Adipocyte (in vitro differentiated cells): ENCODE measurements around the gene OR4B1.
"Not testable (repeated sequence)": the region's sequence is repeated elsewhere in the genome, so short reads cannot be mapped to it uniquely, and the experiment has no call there.

Experiments
- DNase-seq: peaks from one replicate; pipeline ENCODE4 v3.0.0-alpha.2; 2015; ENCODE audit warnings: low read depth
- H3K27me3 ChIP-seq: replicated peaks from 2 replicates; pipeline ENCODE4 v1.7.0; 2013; ENCODE audit warnings: mild to moderate bottlenecking, low read length, moderate library complexity; ENCODE audit not compliant: control insufficient read depth, insufficient read depth
- H3K36me3 ChIP-seq: 2 replicates; pipeline ENCODE4 v1.7.0; 2013; ENCODE audit warnings: low read length, mild to moderate bottlenecking, moderate library complexity; ENCODE audit not compliant: control insufficient read depth, insufficient read depth, severe bottlenecking
- H3K4me1 ChIP-seq: 2 replicates; pipeline ENCODE4 v1.7.0; 2013; ENCODE audit warnings: mild to moderate bottlenecking, low read length, moderate library complexity; ENCODE audit not compliant: control insufficient read depth, insufficient read depth
- H3K4me3 ChIP-seq: 2 replicates; pipeline ENCODE4 v1.7.0; 2013; ENCODE audit warnings: mild to moderate bottlenecking, low read length, moderate library complexity
- H3K9ac ChIP-seq: 2 replicates; pipeline ENCODE4 v1.7.0; 2013; ENCODE audit warnings: mild to moderate bottlenecking, low read length, moderate library complexity
- H3K9me3 ChIP-seq: 2 replicates; pipeline ENCODE4 v1.7.0; 2013; ENCODE audit warnings: mild to moderate bottlenecking, low read length, moderate library complexity; ENCODE audit not compliant: control insufficient read depth

The OR4B1 gene

DNA sequence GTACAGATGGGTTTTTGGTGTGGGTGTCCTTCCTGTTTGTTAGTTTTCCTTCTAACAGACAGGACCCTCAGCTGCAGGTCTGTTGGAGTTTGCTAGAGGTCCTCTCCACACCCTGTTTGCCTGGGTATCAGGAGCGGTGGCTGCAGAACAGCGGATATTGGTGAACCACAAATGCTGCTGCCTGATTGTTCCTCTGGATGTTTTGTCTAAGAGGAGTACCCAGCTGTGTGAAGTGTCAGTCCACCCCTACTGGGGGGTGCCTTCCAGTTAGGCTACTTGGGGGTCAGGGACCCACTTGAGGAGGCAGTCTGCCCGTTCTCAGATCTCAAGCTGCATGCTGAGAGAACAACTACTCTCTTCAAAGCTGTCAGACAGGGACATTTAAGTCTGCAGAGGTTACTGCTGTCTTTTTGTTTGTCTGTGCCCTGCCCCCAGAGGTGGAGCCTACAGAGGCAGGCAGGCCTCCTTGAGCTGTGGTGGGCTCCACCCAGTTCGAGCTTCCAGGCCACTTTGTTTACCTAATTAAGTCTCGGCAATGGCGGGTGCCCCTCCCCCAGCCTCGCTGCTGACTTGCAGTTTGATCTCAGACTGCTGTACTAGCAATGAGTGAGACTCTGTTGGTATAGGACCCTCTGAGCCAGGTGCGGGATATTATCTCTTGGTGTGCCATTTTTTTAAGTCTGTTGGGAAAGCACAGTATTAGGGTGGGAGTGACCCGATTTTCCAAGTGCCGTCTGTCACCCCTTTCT lies 25.5 kb upstream of the OR4B1 start:
- peaks cover 12% of the 10 kb centered on the region for H3K9me3 ChIP-seq
- H3K9ac ChIP-seq, H3K36me3 ChIP-seq, H3K4me1 ChIP-seq, H3K4me3 ChIP-seq, DNase-seq, H3K27me3 ChIP-seq: not testable (repeated sequence)

DNA sequence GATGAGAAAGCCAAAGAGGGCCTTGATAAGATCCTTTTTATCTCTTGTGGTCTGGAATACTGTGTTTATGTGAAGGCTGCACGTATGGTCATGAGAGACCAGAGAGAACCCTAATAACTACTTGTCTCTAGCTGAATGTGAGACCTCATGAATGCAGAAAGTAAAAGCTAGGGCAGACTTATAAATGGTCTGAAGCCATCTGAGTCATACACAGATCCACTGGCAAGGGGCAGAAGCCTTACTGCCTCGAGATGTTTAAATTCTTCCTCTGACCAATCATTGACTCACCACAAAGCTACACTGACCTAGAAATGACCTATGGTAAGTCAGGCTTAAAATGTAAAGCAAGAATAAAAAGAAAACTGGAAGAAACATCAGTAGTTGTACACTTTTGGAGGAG lies 22.7 kb upstream of the OR4B1 start:
- no peaks in the 10 kb centered on the region for H3K4me1 ChIP-seq
- peaks cover 15% of the 10 kb centered on the region for H3K9me3 ChIP-seq
- no peak overlapping the region for H3K4me3 ChIP-seq
- H3K9ac ChIP-seq, result no peak overlapping the region
- DNase-seq, result peak; percentile 7
- no peaks in the 10 kb centered on the region for H3K27me3 ChIP-seq
- H3K36me3 ChIP-seq, result no peaks in the 10 kb centered on the region

DNA sequence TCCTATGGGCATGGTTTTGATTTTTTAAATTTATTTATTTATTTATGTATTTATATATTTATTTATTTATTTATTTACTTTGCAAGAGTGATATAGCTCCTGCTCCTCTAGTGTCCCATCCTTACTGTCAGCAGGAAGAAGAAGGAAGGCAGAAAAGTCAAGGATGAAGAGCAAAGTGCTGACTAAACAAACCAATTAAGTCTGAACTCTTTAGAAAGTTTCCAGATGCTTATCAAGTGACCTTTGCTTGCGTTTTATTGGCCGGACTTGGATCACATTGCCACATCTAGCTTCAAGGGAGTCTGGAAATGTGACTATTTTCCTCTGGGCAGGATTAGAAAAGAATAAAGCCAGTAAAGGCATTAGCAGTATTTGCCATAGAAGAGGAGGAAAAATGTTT lies 8.7 kb upstream of the OR4B1 start:
- DNase-seq, result no peak
- Histone ChIP-seq H3K27me3 (no peaks in the 10 kb centered on the region), H3K9me3 (no peaks in the 10 kb centered on the region), H3K4me1 (peaks cover 4% of the 10 kb centered on the region), H3K9ac (no peak overlapping the region), H3K36me3 (no peaks in the 10 kb centered on the region), H3K4me3 (no peak overlapping the region)

DNA sequence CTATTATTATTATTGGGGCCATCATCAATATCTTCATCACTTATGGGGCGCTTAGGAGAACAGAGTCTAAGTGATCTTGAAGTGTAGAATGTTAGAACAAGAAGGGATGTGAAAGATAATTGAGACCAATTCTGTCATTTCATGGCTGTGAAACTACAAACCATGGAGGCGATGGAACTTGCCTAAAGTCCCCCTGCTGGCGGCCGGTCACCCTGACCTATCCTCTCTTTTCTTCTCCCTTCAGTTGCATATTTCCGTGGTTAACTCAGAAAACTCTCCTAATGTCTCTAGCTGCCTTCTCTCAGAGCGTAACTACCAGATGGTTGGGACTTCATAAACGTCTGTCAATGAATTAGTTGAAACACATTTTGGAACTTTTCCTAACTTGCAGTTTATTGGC lies 6.6 kb upstream of the OR4B1 start:
- no peak overlapping the region for H3K4me3 ChIP-seq
- no peaks in the 10 kb centered on the region for H3K36me3 ChIP-seq
- no peak overlapping the region for H3K9ac ChIP-seq
- no peaks in the 10 kb centered on the region for H3K27me3 ChIP-seq
- DNase-seq, result peak; percentile 9
- peaks cover 4% of the 10 kb centered on the region for H3K4me1 ChIP-seq
- H3K9me3 ChIP-seq, result no peaks in the 10 kb centered on the region

DNA sequence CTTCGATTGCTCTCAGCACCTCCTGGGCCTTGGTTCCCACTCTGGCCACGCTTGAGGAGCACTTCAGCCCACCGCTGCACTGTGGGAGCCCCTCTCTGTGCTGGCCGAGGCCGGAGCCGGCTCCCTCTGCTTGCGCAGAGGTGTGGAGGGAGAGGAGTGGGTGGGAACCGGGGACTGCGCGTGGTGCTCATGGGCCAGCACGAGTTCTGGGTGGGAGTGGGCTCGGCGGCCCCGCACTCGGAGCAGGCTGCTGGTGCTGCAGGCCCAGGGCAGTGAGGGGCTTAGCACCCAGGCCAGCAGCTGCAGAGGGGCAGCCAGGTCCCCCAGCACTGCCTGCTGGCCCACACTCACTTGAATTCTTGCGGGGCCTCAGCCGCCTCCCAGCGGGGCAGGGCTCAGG lies 12.2 kb downstream of the OR4B1 start:
- Histone ChIP-seq H3K4me3 (no peak overlapping the region), H3K27me3 (no peaks in the 10 kb centered on the region), H3K9ac (no peak overlapping the region), H3K36me3 (no peaks in the 10 kb centered on the region), H3K9me3 (peaks cover 3% of the 10 kb centered on the region), H3K4me1 (no peaks in the 10 kb centered on the region)
- DNase-seq, result no peak

DNA sequence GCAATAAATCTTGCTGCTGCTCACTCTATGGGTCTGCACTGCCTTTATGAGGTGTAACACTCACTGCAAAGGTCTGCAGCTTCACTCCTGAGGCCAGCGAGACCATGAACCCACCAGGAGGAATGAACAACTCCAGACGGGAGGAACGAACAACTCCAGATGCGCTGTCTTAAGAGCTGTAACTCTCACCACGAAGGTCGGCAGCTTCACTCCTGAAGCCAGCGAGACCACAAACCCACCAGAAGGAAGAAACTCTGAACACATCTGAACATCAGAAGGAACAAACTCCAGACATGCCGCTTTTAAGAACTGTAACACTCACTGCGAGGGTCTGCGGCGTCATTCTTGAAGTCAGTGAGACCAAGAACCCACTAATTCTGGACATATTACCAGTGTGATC lies 13.4 kb downstream of the OR4B1 start:
- not testable (repeated sequence) for H3K36me3 ChIP-seq, H3K4me1 ChIP-seq, DNase-seq, H3K9me3 ChIP-seq, H3K9ac ChIP-seq, H3K4me3 ChIP-seq, H3K27me3 ChIP-seq

DNA sequence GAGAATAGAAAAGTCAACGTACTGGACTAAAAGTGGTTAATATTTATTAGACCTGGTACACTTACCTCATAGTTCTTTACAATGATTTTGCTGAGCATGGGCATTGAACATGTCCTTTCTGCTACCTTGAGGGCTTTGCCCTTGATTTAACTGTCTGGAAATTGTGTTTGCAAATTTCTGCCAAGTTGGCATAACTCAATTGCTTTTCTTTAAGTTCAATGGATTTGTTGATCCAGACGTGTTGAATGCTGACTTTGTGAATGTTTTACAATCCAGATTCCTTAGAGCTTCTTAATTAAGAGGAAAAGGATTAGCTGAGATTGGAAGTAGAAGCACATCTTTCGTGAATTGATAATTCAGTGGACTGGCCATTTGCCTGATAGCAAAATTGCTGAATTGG lies 21.1 kb downstream of the OR4B1 start:
- Histone ChIP-seq H3K9me3 (no peaks in the 10 kb centered on the region), H3K4me3 (no peak overlapping the region), H3K27me3 (no peaks in the 10 kb centered on the region), H3K9ac (no peak overlapping the region), H3K36me3 (no peaks in the 10 kb centered on the region), H3K4me1 (no peaks in the 10 kb centered on the region)
- no peak for DNase-seq

DNA sequence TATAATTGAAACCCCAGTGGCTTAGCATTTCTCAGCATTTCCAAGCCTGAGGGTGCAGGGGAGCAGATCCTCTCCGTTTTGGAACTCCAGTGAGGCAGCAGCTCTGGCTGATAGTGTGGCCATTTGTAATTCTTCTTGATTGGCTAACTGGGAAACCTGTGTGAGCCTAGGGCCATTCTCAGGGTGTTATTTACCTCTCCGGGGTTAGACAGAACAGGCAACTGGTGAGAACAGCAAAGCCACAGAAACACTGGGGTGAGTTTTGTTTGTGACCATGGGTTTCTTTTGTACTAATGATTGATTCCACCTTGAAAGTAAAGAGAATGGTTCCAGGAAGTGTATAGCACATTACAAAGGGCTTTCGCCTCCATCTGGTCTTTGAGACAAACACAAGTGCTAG lies 25.9 kb downstream of the OR4B1 start:
- no peaks in the 10 kb centered on the region for H3K4me1 ChIP-seq
- no peaks in the 10 kb centered on the region for H3K27me3 ChIP-seq
- H3K4me3 ChIP-seq, result no peak overlapping the region
- no peaks in the 10 kb centered on the region for H3K36me3 ChIP-seq
- H3K9ac ChIP-seq, result no peak overlapping the region
- peaks cover 4% of the 10 kb centered on the region for H3K9me3 ChIP-seq
- DNase-seq, result no peak

DNA sequence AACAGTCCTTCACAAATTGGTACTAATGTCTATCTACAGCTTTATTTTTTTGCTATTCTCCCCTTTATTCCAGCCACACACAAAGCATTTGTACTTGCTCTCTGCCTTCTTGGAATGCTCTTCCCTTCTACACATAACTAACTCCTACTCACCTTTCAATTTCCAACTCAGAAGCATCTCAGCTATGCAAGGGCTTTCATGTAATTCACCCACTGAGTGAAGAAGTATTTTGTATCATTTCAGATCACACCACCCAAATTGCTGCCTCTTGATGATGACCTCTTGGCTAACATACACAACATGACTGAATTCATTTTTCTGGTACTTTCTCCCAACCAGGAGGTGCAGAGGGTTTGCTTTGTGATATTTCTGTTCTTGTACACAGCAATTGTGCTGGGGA lies 28.2 kb downstream of the OR4B1 start, which contains the start of gene OR4X2:
Gene OR4X2, plus strand, starts transcription at position 301 of the 400 bp plus-strand sequence. Its CDS starts 0 bp downstream, at position 301.
- no peak within 1 kb of the TSS for H3K9ac ChIP-seq
- H3K9me3 ChIP-seq, result peaks cover 11% of the 10 kb centered on the region
- no peaks in the 10 kb centered on the region for H3K27me3 ChIP-seq
- H3K36me3 ChIP-seq, result no peaks in the 10 kb centered on the region
- H3K4me3 ChIP-seq, result no peak within 1 kb of the TSS
- H3K4me1 ChIP-seq, result no peaks in the 10 kb centered on the region
- no peak for DNase-seq

DNA sequence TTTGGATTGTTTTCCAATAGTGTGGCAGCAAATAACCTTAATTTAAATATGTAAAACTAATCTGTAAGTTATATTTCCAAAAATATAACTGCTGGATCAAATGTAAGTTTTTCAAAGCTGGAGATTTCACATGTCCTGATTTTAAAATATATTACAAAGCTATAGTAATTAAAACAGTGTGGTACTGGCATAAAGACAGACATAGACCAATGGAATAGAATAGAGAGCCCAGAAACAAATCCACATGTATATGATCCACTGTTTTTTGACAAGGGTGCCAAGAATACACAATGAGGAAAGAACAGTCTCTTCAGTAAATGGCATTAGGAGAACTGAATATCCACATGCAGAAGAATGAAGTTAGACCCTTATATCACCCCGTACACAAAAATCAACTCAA lies 32.3 kb downstream of the OR4B1 start:
- Histone ChIP-seq H3K27me3 (no peaks in the 10 kb centered on the region), H3K4me1 (no peaks in the 10 kb centered on the region), H3K9ac (no peak overlapping the region), H3K9me3 (peaks cover 11% of the 10 kb centered on the region), H3K36me3 (no peaks in the 10 kb centered on the region), H3K4me3 (no peak overlapping the region)
- no peak for DNase-seq

DNA sequence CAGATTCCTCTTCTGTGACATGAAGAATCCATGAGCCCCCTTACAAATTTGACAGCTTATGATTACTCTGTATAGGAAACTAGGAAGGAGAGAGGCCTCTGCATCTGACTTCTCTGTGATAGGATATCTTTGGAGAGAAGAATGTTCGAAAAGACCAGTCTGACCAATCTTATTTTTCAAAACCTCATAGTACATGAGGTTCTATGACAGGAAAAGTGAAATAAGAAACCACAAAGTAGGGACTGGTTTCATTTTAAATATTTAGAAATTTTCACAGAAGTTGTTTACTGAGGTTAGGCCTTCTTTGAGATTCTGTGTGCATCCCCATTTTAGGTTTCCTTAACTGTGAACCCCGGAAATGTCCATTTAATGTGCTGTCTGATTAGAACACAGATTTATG lies 45.0 kb downstream of the OR4B1 start:
- H3K9ac ChIP-seq, result no peak overlapping the region
- H3K4me1 ChIP-seq, result no peaks in the 10 kb centered on the region
- DNase-seq, result no peak
- H3K9me3 ChIP-seq, result no peaks in the 10 kb centered on the region
- H3K4me3 ChIP-seq, result no peak overlapping the region
- no peaks in the 10 kb centered on the region for H3K36me3 ChIP-seq
- H3K27me3 ChIP-seq, result no peaks in the 10 kb centered on the region

DNA sequence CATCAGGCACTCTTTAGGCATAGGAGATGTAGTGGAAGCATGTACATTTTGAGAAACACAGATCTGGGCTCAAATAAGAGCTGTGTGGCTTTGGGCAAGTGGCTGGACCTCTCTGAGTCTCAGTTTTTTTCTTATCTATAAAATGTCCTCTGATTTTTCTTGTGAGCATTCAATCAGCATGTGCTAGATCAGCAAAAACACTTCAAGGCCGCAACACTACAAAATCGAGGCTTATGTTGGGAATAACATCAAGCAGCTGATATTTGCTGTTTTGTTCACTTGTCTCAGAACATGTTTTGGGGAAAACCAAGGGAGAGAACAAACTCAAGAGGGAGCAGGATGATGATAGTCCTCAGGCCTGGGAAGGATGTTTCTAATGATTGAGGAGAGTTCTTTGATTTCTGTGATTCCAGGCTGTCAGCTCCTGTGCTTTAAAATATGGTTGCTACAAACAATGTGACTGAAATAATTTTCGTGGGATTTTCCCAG lies 46.9 kb downstream of the OR4B1 start, which contains the start of gene OR4X1:
Gene OR4X1, plus strand, starts transcription at position 439 of the 489 bp plus-strand sequence. Its CDS starts 0 bp downstream, at position 439.
- Histone ChIP-seq H3K9me3 (no peaks in the 10 kb centered on the region), H3K9ac (no peak within 1 kb of the TSS), H3K4me3 (no peak within 1 kb of the TSS), H3K4me1 (no peaks in the 10 kb centered on the region), H3K36me3 (no peaks in the 10 kb centered on the region), H3K27me3 (no peaks in the 10 kb centered on the region)
- DNase-seq, result no peak
